B cell (primary cell): ENCODE results near the gene CD247. TPM values are rescaled to one million over a fixed set of nuclear protein-coding genes. Genes with fewer than 3 reads are reported as not detected.

Experiments used
- ATAC-seq: fragments of 200-7000 bp; cut with Tn5 transposase; one replicate; pipeline ENCODE4 v1.10.0; 2021; ENCODE audit warnings: low read depth, mild to moderate bottlenecking, moderate number of reproducible peaks, moderate library complexity
- CTCF ChIA-PET: fragments of 350-600 bp; sonication (Branson Sonifier 250); formaldehyde crosslinking; loops from one replicate; lab custom pipeline; 2021; ENCODE audit warnings: antibody characterized with exemption, inconsistent platforms; lab: Charles Lee
- POLR2A ChIA-PET: fragments of 350-600 bp; sonication (Branson Sonifier 250); formaldehyde crosslinking; loops from one replicate; lab custom pipeline; 2021; ENCODE audit warnings: antibody characterized with exemption; lab: Charles Lee
- DNase-seq: peaks from one replicate; pipeline ENCODE4 v3.0.0; 2013
- H2AFZ ChIP-seq: 2 replicates; pipeline ENCODE4 v1.6.1; 2012; ENCODE audit warnings: mild to moderate bottlenecking, low read depth, low read length; ENCODE audit not compliant: insufficient read depth, poor library complexity, severe bottlenecking
- H3K27ac ChIP-seq, 2 donors: 1 replicate in 1 of 2; 2 replicates in 1 of 2; pipeline ENCODE4 v1.5.1; 2012 to 2013; ENCODE audit warnings: low read length in 2 of 2, mild to moderate bottlenecking in 2 of 2, moderate library complexity in 1 of 2
- H3K27me3 ChIP-seq, 4 experiments: fragments of 200-600 bp in 1 of 4; sonication (generic) in 1 of 4; replicated peaks in 1 of 4; 1 replicate in 2 of 4; 2 replicates in 2 of 4; pipeline versions ENCODE4 v1.6.1 to v1.7.0; 2013 to 2016; ENCODE audit warnings: low read length in 3 of 4, mild to moderate bottlenecking in 2 of 4, mixed read lengths in 1 of 4, moderate library complexity in 1 of 4; ENCODE audit not compliant: insufficient read depth in 4 of 4, control insufficient read depth in 3 of 4; ENCODE audit errors: control extremely low read depth in 1 of 4
- H3K36me3 ChIP-seq, 2 experiments: replicated peaks in 1 of 2; 1 replicate in 1 of 2; 2 replicates in 1 of 2; pipeline versions ENCODE4 v1.6.1 to v1.7.1; 2013; ENCODE audit warnings: low read length in 1 of 2; ENCODE audit not compliant: insufficient read depth in 2 of 2, control insufficient read depth in 1 of 2; ENCODE audit errors: control extremely low read depth in 1 of 2, extremely low read depth in 1 of 2
- H3K4me1 ChIP-seq, 2 donors: fragments of 200-600 bp in 1 of 2; sonication (generic) in 1 of 2; 1 replicate in 1 of 2; 2 replicates in 1 of 2; pipeline versions ENCODE4 v1.5.1 to v1.6.1; 2013 to 2017; ENCODE audit warnings: low read length in 2 of 2; ENCODE audit not compliant: control insufficient read depth in 2 of 2, insufficient read depth in 2 of 2
- H3K4me2 ChIP-seq: replicated peaks from 2 replicates; pipeline ENCODE3; 2012; ENCODE audit warnings: mild to moderate bottlenecking, low read depth, low read length; ENCODE audit not compliant: poor library complexity, severe bottlenecking
- H3K4me3 ChIP-seq, 5 experiments: fragments of 200-600 bp in 1 of 5; sonication (generic) in 1 of 5; 1 replicate in 3 of 5; 2 replicates in 2 of 5; pipeline versions ENCODE4 v1.5.1 to v1.7.0; 2011 to 2016; ENCODE audit warnings: low read length in 4 of 5, mild to moderate bottlenecking in 4 of 5, low read depth in 2 of 5, control low read depth in 1 of 5, moderate library complexity in 1 of 5; ENCODE audit not compliant: insufficient read depth in 1 of 5; ENCODE audit errors: control extremely low read depth in 1 of 5, extremely low read depth in 1 of 5
- H3K79me2 ChIP-seq: fragments of 200-600 bp; sonication (generic); one replicate; pipeline ENCODE4 v1.6.0; 2016; ENCODE audit warnings: low read length; ENCODE audit not compliant: control insufficient read depth, insufficient read depth
- H3K9ac ChIP-seq: fragments of 200-600 bp; sonication (generic); 2 replicates; pipeline ENCODE4 v1.6.1; 2017; ENCODE audit warnings: mild to moderate bottlenecking, low read length, moderate library complexity
- H3K9me3 ChIP-seq, 3 donors: one replicate each; pipeline versions ENCODE4 v1.6.1 to v1.7.1; 2013; ENCODE audit warnings: low read length in 2 of 3; ENCODE audit not compliant: control insufficient read depth in 2 of 3, insufficient read depth in 1 of 3; ENCODE audit errors: control extremely low read depth in 1 of 3
- H4K20me1 ChIP-seq: 2 replicates; pipeline ENCODE4 v1.6.0; 2012; ENCODE audit warnings: mild to moderate bottlenecking, low read length; ENCODE audit not compliant: insufficient read depth, control insufficient read depth, poor library complexity, severe bottlenecking
- H3K27ac Mint-ChIP-seq: one replicate; pipeline ENCODE4 v1.8.0; 2021; ENCODE audit warnings: mixed read lengths
- H3K27me3 Mint-ChIP-seq: one replicate; pipeline ENCODE4 v1.8.0; 2021; ENCODE audit warnings: mixed read lengths
- H3K4me1 Mint-ChIP-seq: one replicate; pipeline ENCODE4 v1.8.0; 2021; ENCODE audit warnings: mixed read lengths
- H3K4me3 Mint-ChIP-seq: one replicate; pipeline ENCODE4 v1.8.0; 2021; ENCODE audit warnings: mixed read lengths
- H3K9me3 Mint-ChIP-seq: one replicate; pipeline ENCODE4 v1.8.0; 2022; ENCODE audit warnings: mixed read lengths; ENCODE audit not compliant: insufficient read depth
- CTCF ChIP-seq: fragments of 200-600 bp; IDR thresholded peaks from one replicate; pipeline ENCODE4 v1.8.0; 2022; ENCODE audit warnings: antibody characterized with exemption, mild to moderate bottlenecking
- EZH2 ChIP-seq: IDR thresholded peaks from 2 replicates; pipeline ENCODE4 v1.6.1; 2012; ENCODE audit warnings: borderline replicate concordance, low read depth, mild to moderate bottlenecking, moderate library complexity, low read length; ENCODE audit not compliant: insufficient read depth, poor library complexity, severe bottlenecking
- WGBS: methylation state at CpG from one replicate; pipeline ENCODE4 v1.1.5; 2013; ENCODE audit warnings: missing lambda C conversion rate; ENCODE audit not compliant: insufficient coverage; 5-methylcytosine and 5-hydroxymethylcytosine counted together
- intact Hi-C: fragments of 100-400 bp; cut with micrococcal nuclease; formaldehyde crosslinking; loops from one replicate; pipeline ENCODE4 v1.10.0; 2022
- polyA plus RNA-seq: library from polyadenylated mRNA; depleted of rRNA; stranded (reverse); fragments of >200 nt; gene quantifications from 2 replicates; pipeline ENCODE4 v1.2.3, GENCODE V29; 2012
- total RNA-seq, 2 donors: library from RNA; stranded (reverse); fragments of 120-200 nt in 1 of 2; gene quantifications; 1 replicate in 1 of 2; 2 replicates in 1 of 2; pipeline versions ENCODE4 v1.2.3 to v1.2.4, GENCODE V29; 2013 to 2022

CD247 gene
- total and polyA plus RNA-seq, 2 donors (not counting 1 experiment from before 2014, with no cell fraction given) = 2.5 to 10.8 TPM

- intact Hi-C loops = no loop called here
- Histone ChIP-seq H3K27ac (no peak overlapping the region), H3K9ac (no peak overlapping the region), H2AFZ (no peak overlapping the region), H3K9me3 (peaks cover 0 to 4% (median 0%) of the 10 kb centered on the region in 3 donors), H3K79me2 (no peaks in the 10 kb centered on the region), H3K4me3 (no peak overlapping the region), H4K20me1 (no peaks in the 10 kb centered on the region), H3K36me3 (no peaks in the 10 kb centered on the region), H3K4me2 (no peak overlapping the region), H3K27me3 (no peaks in the 10 kb centered on the region), H3K4me1 (peaks cover 35 to 40% of the 10 kb centered on the region in 2 donors)
- WGBS = no CpG with 5 or more reads among the region's 5 CpGs
- no peaks in the 10 kb centered on the region for H3K27me3 Mint-ChIP-seq
- no peaks in the 10 kb centered on the region for H3K9me3 Mint-ChIP-seq
- no peak overlapping the region for H3K4me3 Mint-ChIP-seq
- peak overlapping the region; percentile 26 for H3K27ac Mint-ChIP-seq
- H3K4me1 Mint-ChIP-seq = peaks cover 40% of the 10 kb centered on the region
- DNase-seq (no peak), ATAC-seq (no peak)
- ChIA-PET CTCF (interaction anchor here (1.4 to 1.5 kb wide), 2 partner anchors 14 to 159 kb away, joined by 3 to 4 read pairs; no protein-coding TSS in a partner anchor), POLR2A (no interaction called here)
- TF ChIP-seq CTCF (no peak), EZH2 (no peak)
Observed at GRCh38 chr1:167427848-167428247, 90.5 kb downstream of the CD247 start.

GRCh38 chr1:167426716-167427115, 91.6 kb downstream of the CD247 start:
- POLR2A ChIA-PET = no interaction called here
- H3K27me3 ChIP-seq = no peaks in the 10 kb centered on the region

More at GRCh38 chr1:167426716-167427115, 91.6 kb downstream of the CD247 start:
- no peak overlapping the region for H3K4me2 ChIP-seq
- H4K20me1 ChIP-seq = no peaks in the 10 kb centered on the region
- H3K4me1 ChIP-seq = peaks cover 24 to 29% of the 10 kb centered on the region in 2 donors
- no peak overlapping the region for H3K9ac ChIP-seq
- no peak overlapping the region for H3K27ac ChIP-seq
- no peaks in the 10 kb centered on the region for H3K79me2 ChIP-seq
- no peaks in the 10 kb centered on the region for H3K9me3 Mint-ChIP-seq
- H3K27me3 Mint-ChIP-seq = no peaks in the 10 kb centered on the region
- no peak for ATAC-seq
- intact Hi-C loops = no loop called here
- H3K27ac Mint-ChIP-seq = no peak overlapping the region
- peaks cover 30% of the 10 kb centered on the region for H3K4me1 Mint-ChIP-seq
- H2AFZ ChIP-seq = no peak overlapping the region
- DNase-seq = no peak
- 100% methylated on average over 4 of the region's 4 CpGs for WGBS
- CTCF ChIA-PET = interaction anchor here (1.4 to 1.5 kb wide), 2 partner anchors 15 to 25 kb away, joined by 3 read pairs; no protein-coding TSS in a partner anchor
- no peaks in the 10 kb centered on the region for H3K9me3 ChIP-seq
- TF ChIP-seq CTCF (no peak), EZH2 (no peak)
- H3K36me3 ChIP-seq = peaks cover 2 to 7% of the 10 kb centered on the region in 2 experiments
- H3K4me3 Mint-ChIP-seq = no peak overlapping the region
- no peak overlapping the region for H3K4me3 ChIP-seq
